Astrocyte of the spinal cord (primary cell): Measurements from ENCODE around the gene LGR5.

ENCODE experiments used
- DNase-seq: peaks from one replicate; pipeline ENCODE4 v3.0.0; 2011; ENCODE audit warnings: low read depth, low spot score
- H3K4me3 ChIP-seq: 2 replicates; pipeline ENCODE4 v1.5.1; 2011; ENCODE audit warnings: low read depth, mild to moderate bottlenecking, low read length, moderate library complexity
- CTCF ChIP-seq: IDR thresholded peaks from 2 replicates; pipeline ENCODE4 v1.5.1; 2012; ENCODE audit warnings: low read depth, mild to moderate bottlenecking, low read length, inconsistent platforms
- in situ Hi-C: cut with HindIII; loops from 2 replicates; pipeline ENCODE4 v1.10.0; 2017; ENCODE audit warnings: low sequenced_read_pairs

Gene LGR5

GRCh38 chr12:71432936-71433335 is 6.7 kb upstream of the LGR5 start:
- no peak for DNase-seq
- no peak overlapping the region for H3K4me3 ChIP-seq
- in situ Hi-C loops = no loop called here
- TF ChIP-seq CTCF = no peak

- TF ChIP-seq CTCF = no peak
- H3K4me3 ChIP-seq = no peak overlapping the region
- in situ Hi-C loops = no loop called here
- no peak for DNase-seq
Observed at GRCh38 chr12:71436696-71437095, 2.9 kb upstream of the LGR5 start.

GRCh38 chr12:71438670-71439361 is 782 bp upstream of the LGR5 start:
- in situ Hi-C loops = no loop called here
- peak; percentile 31 for DNase-seq
- no peak for TF ChIP-seq CTCF
- H3K4me3 ChIP-seq = peak overlapping the region; percentile 25

- H3K4me3 ChIP-seq = peak overlapping the region; percentile 25
- no peak for TF ChIP-seq CTCF
- DNase-seq = no peak
- in situ Hi-C loops = no loop called here
Observed at GRCh38 chr12:71439362-71439612, 311 bp upstream of the LGR5 start.

GRCh38 chr12:71440345-71440762 is 756 bp downstream of the LGR5 start:
- peak overlapping the region; percentile 16 for H3K4me3 ChIP-seq
- in situ Hi-C loops = no loop called here
- no peak for DNase-seq
- no peak for TF ChIP-seq CTCF

- no peak for TF ChIP-seq CTCF
- in situ Hi-C loops = no loop called here
- no peak for DNase-seq
- no peak overlapping the region for H3K4me3 ChIP-seq
Observed at GRCh38 chr12:71440763-71441748, 1.5 kb downstream of the LGR5 start.
